ENCODE results near the gene AGPS.

AGPS gene

DNA sequence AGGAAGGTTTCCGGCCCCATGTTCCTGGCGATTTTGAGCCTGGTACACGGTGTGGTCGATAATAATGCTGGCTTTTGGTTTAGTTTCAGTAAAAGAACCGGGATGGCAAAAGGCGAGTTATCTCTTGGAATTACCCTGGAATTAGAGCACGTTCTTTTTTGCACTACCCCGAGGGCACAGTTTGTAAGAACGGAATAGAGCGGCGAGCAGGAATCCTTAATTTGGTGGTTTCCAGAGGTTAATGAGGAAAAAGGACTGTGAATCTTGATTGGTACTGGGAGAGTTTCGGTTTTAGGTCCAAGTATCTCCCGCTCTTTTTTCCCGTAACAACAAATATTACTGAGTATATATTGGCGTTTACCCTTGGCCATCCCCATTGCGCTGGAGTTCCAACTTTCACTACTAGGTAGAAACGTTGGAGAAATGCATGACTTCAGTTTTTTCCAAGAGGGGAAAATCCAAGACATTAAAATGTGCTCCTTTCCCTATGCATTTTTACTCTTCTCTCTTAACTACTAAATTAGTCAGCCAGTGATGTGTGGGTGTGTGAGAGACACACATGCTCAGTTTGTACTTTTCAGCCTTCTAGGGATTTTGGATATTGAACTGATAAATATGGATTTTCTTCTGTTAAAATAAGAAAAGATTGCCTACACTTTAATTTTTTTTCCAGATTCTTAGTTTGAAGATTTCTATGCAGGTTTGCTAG, 160.8 kb downstream of the AGPS start:
- no peak for DNase-seq

- no peak for DNase-seq
Observed at GRCh38 chr2:177554365-177554764, 161.8 kb downstream of the AGPS start.

DNA sequence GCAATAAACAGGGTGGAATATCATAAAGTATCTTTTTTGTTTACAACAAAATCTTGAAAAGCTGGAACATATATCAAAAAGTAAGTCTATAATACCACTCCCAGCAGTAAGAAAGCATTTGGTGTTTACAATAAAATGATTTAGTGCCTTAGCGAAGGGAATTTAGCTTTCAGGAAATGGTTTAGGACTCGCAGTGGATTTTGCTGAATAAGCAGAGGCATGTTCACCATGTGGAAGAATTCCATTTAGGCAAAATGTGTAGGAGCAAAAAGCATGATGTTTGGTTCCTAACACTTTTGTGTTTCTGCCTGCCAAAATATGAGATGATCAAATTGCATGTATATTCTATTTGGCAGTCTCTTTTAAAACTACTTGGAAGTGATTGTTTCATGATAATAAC, 163.6 kb downstream of the AGPS start:
- no peak for DNase-seq

GRCh38 chr2:177557794-177558193, 165.2 kb downstream of the AGPS start:
- no peak for DNase-seq

DNA sequence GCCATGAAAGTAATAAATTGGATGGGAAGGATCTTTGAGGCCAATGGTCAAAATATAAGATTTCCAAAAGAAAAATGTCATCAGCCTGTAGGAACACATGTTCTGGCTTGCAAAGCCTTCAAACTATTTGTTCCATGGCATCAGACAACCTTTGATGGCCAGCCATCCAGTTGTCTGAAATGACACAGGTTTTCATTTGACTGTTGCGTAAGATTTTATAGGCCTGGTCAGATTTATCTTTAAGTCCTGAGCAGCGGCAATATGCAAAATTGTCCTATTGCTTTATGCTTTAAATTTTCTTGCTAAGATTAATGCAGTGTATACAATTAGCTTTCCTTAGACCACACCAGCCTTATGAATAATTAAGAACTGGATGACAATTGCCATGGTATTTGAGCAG, 167.1 kb downstream of the AGPS start:
- DNase-seq, result no peak

GRCh38 chr2:177568390-177568789, 175.8 kb downstream of the AGPS start:
- no peak for DNase-seq

DNA sequence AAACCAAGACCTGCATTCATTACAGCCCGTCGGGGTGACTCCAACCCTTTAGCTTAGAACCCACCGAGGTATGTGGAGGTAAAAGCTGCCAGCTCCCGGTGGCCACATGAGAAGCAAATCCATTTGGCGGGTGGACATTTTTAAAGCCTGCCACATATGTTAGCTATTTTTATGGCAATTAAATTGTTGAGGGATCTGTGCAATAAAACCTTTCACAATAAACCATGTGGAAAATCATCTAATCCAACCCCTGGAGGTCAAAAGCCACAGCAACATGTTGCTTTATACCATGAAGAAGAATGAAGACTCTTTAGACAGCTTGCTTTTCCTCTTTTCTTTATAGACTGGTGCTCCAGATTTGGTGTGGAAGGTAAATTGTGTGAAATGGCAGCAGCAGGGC, 176.3 kb downstream of the AGPS start:
- no peak for DNase-seq

GRCh38 chr2:177572236-177572671, 179.7 kb downstream of the AGPS start:
- DNase-seq, result no peak

- DNase-seq, result no peak
Observed at GRCh38 chr2:177573120-177573519, 180.5 kb downstream of the AGPS start.

DNA sequence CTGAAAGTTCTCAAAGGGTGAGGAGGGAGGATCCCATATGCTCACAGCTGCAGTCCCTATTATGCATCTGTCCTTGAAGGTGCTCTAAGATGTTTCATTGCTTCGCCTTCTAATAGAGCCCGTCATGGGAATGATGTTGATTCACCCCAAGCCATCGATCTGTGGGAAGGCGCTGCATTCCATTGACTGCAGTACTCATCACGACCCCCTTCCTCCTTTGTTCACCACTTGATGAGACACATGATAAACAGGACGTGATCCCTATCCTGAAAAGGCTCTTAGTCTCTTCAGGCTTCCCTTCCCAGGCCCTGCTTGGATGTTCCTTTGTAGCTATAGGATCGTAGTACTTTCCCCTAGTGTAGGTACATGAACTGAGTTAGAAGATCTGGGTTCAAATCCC, 181.8 kb downstream of the AGPS start:
- DNase-seq, result no peak

DNA sequence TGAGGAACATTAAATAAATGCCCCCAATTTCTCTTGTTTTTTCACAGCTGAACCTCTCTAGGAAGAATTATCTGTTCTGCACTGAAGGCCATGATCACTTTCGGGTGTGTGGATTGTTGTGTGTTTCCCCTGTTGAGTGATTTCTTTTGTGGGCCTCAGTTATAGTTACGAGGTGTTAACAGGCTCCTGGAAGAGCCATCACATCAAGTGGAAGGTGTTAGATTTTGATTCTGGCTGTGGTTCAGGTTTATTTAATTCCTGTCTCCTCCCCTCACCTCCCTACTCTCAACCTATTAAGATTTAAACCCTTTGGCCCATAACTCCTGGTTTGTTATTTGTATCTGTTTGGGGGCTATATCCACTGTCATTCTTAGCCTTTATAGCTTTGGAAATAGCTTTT, 182.8 kb downstream of the AGPS start:
- no peak for DNase-seq

DNA sequence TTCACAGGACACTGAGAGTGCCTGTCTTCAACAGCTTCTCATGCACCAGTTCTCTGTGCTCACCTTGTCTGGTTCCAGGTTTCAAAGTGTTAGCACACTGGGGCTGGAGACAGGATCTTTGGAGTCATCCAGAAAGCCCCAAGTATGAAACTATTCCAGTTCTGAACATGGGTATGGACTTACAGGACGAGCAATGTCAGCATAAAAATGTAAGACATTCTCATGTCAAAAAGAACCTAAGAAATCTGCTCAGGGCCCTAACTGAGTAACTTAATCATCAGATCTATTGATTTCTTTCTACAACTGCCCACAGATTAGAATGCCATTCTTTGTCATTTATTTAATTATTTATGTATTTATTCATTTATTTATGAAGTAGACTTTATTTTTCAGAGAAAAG, 184.5 kb downstream of the AGPS start:
- DNase-seq, result no peak

DNA sequence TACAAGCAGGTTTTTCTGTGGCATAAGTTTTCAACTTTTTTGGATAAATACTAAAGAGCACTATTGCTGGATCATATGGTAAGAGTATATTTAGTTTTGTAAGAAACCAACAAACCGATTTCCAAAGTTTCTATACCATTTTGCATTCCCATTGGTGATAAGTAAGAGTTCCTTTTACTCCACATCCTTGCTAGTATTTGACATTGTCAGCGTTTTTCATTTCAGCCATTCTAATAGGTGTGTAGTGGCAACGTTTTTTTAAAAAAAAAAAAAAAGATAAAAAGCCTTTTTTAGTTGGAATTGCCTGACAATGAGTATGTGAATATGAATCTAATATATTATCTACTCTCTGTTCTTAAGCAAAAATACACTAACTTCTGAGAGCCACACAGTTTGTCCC, 185.9 kb downstream of the AGPS start:
- DNase-seq, result no peak

GRCh38 chr2:177579486-177580036, 187.0 kb downstream of the AGPS start:
- DNase-seq, result no peak

DNA sequence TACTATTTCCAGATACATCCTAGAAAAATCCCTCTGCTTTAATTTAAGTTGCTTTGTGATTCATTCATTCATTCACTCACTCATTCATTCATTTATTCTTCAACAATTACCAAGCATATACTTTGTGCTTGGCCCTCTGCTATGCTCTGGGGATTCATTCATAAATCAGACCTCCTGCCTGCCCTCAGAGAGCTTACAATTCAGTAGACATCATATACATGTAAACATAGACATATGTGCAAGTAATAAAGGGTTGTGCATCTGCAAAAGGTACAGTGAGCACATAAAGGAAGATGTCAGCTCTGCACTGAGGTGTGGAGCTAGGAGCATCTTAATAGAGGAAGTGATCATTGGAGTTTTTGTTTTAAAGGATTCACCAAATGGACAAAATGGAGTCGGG, 189.4 kb downstream of the AGPS start:
- DNase-seq, result no peak

- DNase-seq, result no peak
Observed at GRCh38 chr2:177584030-177584692, 191.6 kb downstream of the AGPS start.

- DNase-seq, result no peak
Observed at GRCh38 chr2:177585234-177585863, 192.8 kb downstream of the AGPS start.

DNA sequence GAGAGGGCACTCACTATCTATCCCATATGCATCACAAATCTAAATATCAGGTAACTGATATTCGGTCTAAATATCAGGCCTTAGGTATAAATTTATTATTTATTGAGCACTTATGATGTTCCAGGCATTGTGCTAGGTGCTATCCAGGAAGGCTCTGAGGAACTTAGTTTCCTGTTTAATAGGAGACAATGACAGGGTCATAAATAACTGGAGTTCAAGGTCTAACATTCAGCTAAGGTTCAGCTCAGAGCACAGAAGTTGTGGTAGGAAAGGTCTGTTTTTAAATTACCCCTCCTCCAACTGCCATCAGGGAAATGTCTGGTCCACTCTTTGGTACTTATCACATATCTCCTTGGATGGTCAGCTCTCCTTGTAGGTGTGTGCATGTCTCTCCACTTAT, 193.6 kb downstream of the AGPS start:
- DNase-seq, result no peak

GRCh38 chr2:177587371-177587770, 194.8 kb downstream of the AGPS start:
- DNase-seq, result no peak

- no peak for DNase-seq
Observed at GRCh38 chr2:177588671-177589070, 196.1 kb downstream of the AGPS start.

DNA sequence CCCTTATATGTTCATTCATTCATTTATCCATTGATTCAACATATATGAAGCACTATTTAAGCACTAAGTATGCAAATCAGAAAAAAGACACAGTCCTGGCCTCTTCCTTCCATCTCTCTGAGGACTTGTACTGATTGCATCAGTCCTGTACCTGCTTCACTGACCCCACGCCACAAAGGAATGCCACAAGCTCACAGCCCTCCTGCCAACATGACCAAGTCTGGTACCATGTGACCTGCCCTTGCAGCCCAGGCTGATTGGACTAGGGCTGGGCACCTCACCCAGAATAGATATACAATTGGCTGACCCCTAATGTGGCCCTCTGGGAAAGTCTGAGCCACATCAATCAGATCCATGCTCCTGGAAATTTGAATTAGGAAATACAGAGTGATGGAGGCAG, 196.6 kb downstream of the AGPS start:
- no peak for DNase-seq

- no peak for DNase-seq
Observed at GRCh38 chr2:177592397-177592796, 199.8 kb downstream of the AGPS start.

- DNase-seq, result no peak
Observed at GRCh38 chr2:177592945-177593344, 200.4 kb downstream of the AGPS start.

- no peak for DNase-seq
Observed at GRCh38 chr2:177593402-177593801, 200.8 kb downstream of the AGPS start.
